Vagina (tissue), 2 donors: ENCODE data around the gene LRRC47. TPM values are rescaled to one million over a fixed set of nuclear protein-coding genes. Genes with fewer than 3 reads are reported as not detected.

ENCODE experiments used
- DNase-seq, 2 donors: peaks; one replicate each; pipeline ENCODE4 v3.0.0-alpha.2; 2017; ENCODE audit errors: extremely low spot score in 2 of 2
- H3K27ac ChIP-seq: fragments of 200-600 bp; sonication (generic); one replicate; pipeline ENCODE4 v1.5.1; 2019
- H3K27me3 ChIP-seq: fragments of 200-600 bp; sonication (generic); one replicate; pipeline ENCODE4 v1.5.1; 2019
- H3K36me3 ChIP-seq, 2 donors: fragments of 200-600 bp; sonication (generic); one replicate each; pipeline ENCODE4 v1.5.1; 2017 to 2019
- H3K4me1 ChIP-seq: fragments of 200-600 bp; sonication (generic); one replicate; pipeline ENCODE4 v1.5.1; 2019
- H3K4me3 ChIP-seq, 2 donors: fragments of 200-600 bp; sonication (generic); 1 replicate in 1 of 2; 2 replicates in 1 of 2; pipeline ENCODE4 v1.5.1; 2016 to 2019
- H3K9me3 ChIP-seq: fragments of 200-600 bp; sonication (generic); one replicate; pipeline ENCODE4 v1.5.1; 2019
- POLR2A ChIP-seq, 2 donors: fragments of 450-650 bp; IDR thresholded peaks; one replicate each; pipeline ENCODE4 v1.6.1; 2017; ENCODE audit warnings: antibody characterized with exemption in 2 of 2, mild to moderate bottlenecking in 2 of 2, moderate library complexity in 2 of 2
- POLR2AphosphoS5 ChIP-seq, 2 donors: sonication (generic); formaldehyde crosslinking; IDR thresholded peaks; one replicate each; pipeline ENCODE4 v1.9.0; 2017; ENCODE audit warnings: antibody characterized with exemption in 2 of 2, mild to moderate bottlenecking in 2 of 2, low read depth in 1 of 2; ENCODE audit not compliant: insufficient read depth in 1 of 2
- intact Hi-C: fragments of 100-400 bp; cut with DNase I; formaldehyde crosslinking; loops from one replicate; pipeline ENCODE4 v1.15.1; 2023
- total RNA-seq: library from RNA; depleted of rRNA; stranded (reverse); fragments of >200 nt; gene quantifications from one replicate; pipeline ENCODE4 v1.2.3, GENCODE V29; 2016
- TF ChIP-seq, protein P1 (sequence below), 3 experiments: fragments of 450-650 bp in 2 of 3; fragments of 200-600 bp in 1 of 3; sonication (generic) in 1 of 3; IDR thresholded peaks; one replicate each; pipeline ENCODE4 v1.5.1; 2017 to 2019; ENCODE audit warnings: antibody characterized with exemption in 3 of 3, mild to moderate bottlenecking in 2 of 3, moderate library complexity in 2 of 3

The LRRC47 gene
- total RNA-seq, 1 donor from 2014 or later, result 32.4 TPM

DNA sequence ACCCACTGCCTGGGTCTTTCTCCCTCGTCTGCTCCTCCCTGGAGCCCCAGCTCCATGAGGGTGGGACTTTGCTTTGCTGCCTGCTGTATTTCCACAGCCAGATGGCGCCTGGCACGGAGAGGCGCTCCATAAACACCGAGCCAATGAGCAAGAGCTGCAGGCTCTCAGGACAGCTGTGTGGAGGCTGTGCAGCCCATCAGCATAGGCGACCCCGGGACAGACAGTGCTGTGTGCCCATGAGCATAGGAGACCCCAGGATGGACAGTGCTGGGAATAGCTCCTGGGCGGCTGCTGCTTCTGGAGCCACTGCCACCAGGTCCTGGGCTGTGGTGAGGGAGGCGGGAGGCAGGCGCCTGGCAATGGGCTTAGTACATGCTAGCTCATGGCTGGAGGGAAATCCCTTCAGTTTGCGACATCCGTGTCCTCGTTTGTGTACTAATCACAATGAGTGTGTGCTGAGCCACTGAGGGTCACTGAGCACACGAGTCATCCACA is 31.6 kb upstream of the LRRC47 start:
- intact Hi-C loops, result no loop called here
- DNase-seq, result no peak

DNA sequence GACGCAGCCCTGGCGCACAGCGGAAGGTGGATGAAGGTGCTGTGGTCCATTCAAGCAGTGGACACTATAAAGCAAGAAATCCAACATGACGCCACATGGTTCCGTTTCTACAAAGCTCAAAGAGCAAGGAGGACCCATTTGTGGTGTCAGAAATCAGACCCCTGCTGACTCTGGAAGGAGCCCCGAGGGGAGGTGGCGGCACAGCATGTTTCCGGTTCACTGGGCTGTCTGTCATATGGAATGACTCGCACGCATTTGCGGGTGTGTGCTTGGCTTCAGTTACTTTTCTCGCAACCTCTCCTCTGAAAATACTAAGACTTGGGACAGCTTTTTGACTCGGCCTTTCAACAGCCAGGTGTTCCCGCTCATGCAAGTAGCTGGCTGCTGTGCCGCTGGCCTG is 29.1 kb upstream of the LRRC47 start:
- Histone ChIP-seq H3K4me3 (no peak overlapping the region), H3K27me3 (no peaks in the 10 kb centered on the region), H3K27ac (no peak overlapping the region), H3K9me3 (no peaks in the 10 kb centered on the region), H3K36me3 (peaks cover 0 to 82% of the 10 kb centered on the region in 2 donors), H3K4me1 (no peaks in the 10 kb centered on the region)
- no peak for DNase-seq
- TF ChIP-seq POLR2AphosphoS5 (IDR thresholded peaks at IDR 0.05; ENCODE audit: insufficient read depth in 1 of 2, low read depth in 1 of 2) (no peak), POLR2A (IDR thresholded peaks at IDR 0.05) (no peak)
- TF ChIP-seq, protein P1, sequence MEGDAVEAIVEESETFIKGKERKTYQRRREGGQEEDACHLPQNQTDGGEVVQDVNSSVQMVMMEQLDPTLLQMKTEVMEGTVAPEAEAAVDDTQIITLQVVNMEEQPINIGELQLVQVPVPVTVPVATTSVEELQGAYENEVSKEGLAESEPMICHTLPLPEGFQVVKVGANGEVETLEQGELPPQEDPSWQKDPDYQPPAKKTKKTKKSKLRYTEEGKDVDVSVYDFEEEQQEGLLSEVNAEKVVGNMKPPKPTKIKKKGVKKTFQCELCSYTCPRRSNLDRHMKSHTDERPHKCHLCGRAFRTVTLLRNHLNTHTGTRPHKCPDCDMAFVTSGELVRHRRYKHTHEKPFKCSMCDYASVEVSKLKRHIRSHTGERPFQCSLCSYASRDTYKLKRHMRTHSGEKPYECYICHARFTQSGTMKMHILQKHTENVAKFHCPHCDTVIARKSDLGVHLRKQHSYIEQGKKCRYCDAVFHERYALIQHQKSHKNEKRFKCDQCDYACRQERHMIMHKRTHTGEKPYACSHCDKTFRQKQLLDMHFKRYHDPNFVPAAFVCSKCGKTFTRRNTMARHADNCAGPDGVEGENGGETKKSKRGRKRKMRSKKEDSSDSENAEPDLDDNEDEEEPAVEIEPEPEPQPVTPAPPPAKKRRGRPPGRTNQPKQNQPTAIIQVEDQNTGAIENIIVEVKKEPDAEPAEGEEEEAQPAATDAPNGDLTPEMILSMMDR (IDR thresholded peaks at IDR 0.05), result no peak
- intact Hi-C loops, result no loop called here

More for the DNA sequence above, 31.6 kb upstream of the LRRC47 start:
- no peak overlapping the region for H3K4me3 ChIP-seq
- H3K36me3 ChIP-seq, result peaks cover 0 to 71% of the 10 kb centered on the region in 2 donors
- H3K27ac ChIP-seq, result no peak overlapping the region
- H3K27me3 ChIP-seq, result no peaks in the 10 kb centered on the region
- TF ChIP-seq POLR2AphosphoS5 (IDR thresholded peaks at IDR 0.05; ENCODE audit: insufficient read depth in 1 of 2, low read depth in 1 of 2) (no peak), POLR2A (IDR thresholded peaks at IDR 0.05) (no peak)
- TF ChIP-seq, protein P1 (IDR thresholded peaks at IDR 0.05), result no peak
- no peaks in the 10 kb centered on the region for H3K9me3 ChIP-seq
- no peaks in the 10 kb centered on the region for H3K4me1 ChIP-seq

DNA sequence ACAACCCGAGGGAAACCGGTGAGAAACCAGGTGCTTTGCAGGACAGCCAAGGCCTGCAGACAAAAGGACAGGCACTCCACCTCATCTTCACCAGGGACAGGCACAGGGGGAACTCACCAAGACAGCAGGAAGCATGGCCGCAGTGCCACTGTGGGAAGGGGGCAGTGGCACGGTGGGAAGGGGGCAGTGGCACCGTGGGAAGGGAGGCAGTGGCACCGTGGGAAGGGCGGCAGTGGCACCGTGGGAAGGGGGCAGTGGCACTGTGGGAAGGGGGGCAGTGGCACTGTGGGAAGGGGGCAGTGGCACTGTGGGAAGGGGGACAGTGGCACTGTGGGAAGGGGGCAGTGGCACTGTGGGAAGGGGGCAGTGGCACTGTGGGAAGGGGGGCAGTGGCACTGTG is 28.4 kb upstream of the LRRC47 start:
- TF ChIP-seq POLR2AphosphoS5 (IDR thresholded peaks at IDR 0.05; ENCODE audit: insufficient read depth in 1 of 2, low read depth in 1 of 2), result no peak
- no peak for DNase-seq
- Histone ChIP-seq H3K9me3 (no peaks in the 10 kb centered on the region), H3K4me1 (no peaks in the 10 kb centered on the region), H3K36me3 (peaks cover 0 to 78% of the 10 kb centered on the region in 2 donors), H3K27me3 (no peaks in the 10 kb centered on the region), H3K27ac (no peak overlapping the region), H3K4me3 (no peak overlapping the region)
- intact Hi-C loops, result no loop called here

DNA sequence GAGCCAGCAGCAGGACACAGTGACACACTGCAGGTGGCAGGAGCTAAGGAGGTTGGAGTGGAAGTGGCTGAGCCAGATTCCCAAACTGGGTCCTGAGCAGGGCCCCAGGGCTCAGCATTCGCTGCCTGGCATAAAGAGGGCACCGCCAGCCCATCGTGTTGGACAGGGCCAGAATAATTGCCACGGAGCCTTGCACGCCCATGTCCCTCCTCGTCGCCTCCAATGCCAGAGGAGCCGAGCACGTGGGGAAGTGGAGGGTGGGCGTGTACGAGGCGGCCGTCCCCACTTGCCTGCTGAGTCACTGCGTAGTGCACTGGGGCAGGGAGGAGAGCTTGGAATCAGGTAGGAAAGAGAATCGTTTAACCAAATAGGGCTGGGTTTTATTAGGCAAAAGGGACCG is 26.1 kb upstream of the LRRC47 start:
- H3K9me3 ChIP-seq, result no peaks in the 10 kb centered on the region
- no peak for TF ChIP-seq POLR2A (IDR thresholded peaks at IDR 0.05)
- no peak for TF ChIP-seq POLR2AphosphoS5 (IDR thresholded peaks at IDR 0.05; ENCODE audit: insufficient read depth in 1 of 2, low read depth in 1 of 2)
- TF ChIP-seq, protein P1 (IDR thresholded peaks at IDR 0.05), result no peak
- no peak overlapping the region for H3K27ac ChIP-seq
- no peaks in the 10 kb centered on the region for H3K4me1 ChIP-seq
- DNase-seq, result no peak
- no peaks in the 10 kb centered on the region for H3K27me3 ChIP-seq
- peaks cover 0 to 58% of the 10 kb centered on the region in 2 donors for H3K36me3 ChIP-seq
- intact Hi-C loops, result no loop called here
- no peak overlapping the region for H3K4me3 ChIP-seq

DNA sequence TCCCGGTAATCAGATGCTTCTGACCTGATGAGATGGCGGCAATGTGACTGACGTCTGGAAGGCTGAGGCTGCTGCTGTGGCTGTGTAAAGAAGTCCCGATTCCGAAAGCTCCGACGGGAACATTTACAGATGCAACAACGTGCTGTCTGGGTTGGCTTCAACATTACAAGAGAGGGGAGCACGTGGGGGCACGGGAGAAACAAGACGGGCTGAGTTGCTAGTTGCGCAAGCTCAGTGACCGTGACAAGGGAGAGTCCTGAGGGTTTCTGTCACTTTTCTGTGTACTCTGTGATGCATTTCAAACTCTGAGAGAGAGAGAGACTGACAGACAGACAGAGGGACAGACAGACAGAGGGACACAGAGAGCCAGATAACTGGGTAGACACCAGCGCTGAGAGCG is 25.6 kb upstream of the LRRC47 start:
- intact Hi-C loops, result no loop called here
- no peak for DNase-seq
- peaks cover 0 to 58% of the 10 kb centered on the region in 2 donors for H3K36me3 ChIP-seq
- H3K9me3 ChIP-seq, result no peaks in the 10 kb centered on the region
- no peak for TF ChIP-seq POLR2A (IDR thresholded peaks at IDR 0.05)
- TF ChIP-seq POLR2AphosphoS5 (IDR thresholded peaks at IDR 0.05; ENCODE audit: insufficient read depth in 1 of 2, low read depth in 1 of 2), result no peak
- TF ChIP-seq, protein P1 (IDR thresholded peaks at IDR 0.05), result no peak
- no peaks in the 10 kb centered on the region for H3K4me1 ChIP-seq
- H3K27me3 ChIP-seq, result no peaks in the 10 kb centered on the region
- H3K4me3 ChIP-seq, result no peak overlapping the region
- no peak overlapping the region for H3K27ac ChIP-seq
